Gastroesophageal sphincter (tissue), 3 donors: ENCODE data around the gene DIP2C.

Experiments used
- CTCF ChIP-seq, 4 experiments: fragments of 200-600 bp in 2 of 4; fragments of 450-650 bp in 2 of 4; sonication (generic) in 1 of 4; IDR thresholded peaks; one replicate each; pipeline ENCODE4 v1.5.1; 2017 to 2019; ENCODE audit warnings: antibody characterized with exemption in 4 of 4, mild to moderate bottlenecking in 2 of 4, moderate library complexity in 2 of 4
- EP300 ChIP-seq: sonication (generic); formaldehyde crosslinking; IDR thresholded peaks from one replicate; pipeline ENCODE4 v1.6.1; 2017; ENCODE audit warnings: antibody characterized with exemption, mild to moderate bottlenecking
- POLR2A ChIP-seq, 2 donors: fragments of 450-650 bp; IDR thresholded peaks; one replicate each; pipeline ENCODE4 v1.6.1; 2017; ENCODE audit warnings: antibody characterized with exemption in 2 of 2, mild to moderate bottlenecking in 2 of 2, moderate library complexity in 1 of 2
- POLR2AphosphoS5 ChIP-seq: sonication (generic); formaldehyde crosslinking; IDR thresholded peaks from one replicate; pipeline ENCODE4 v1.6.1; 2017; ENCODE audit warnings: antibody characterized with exemption

- TF ChIP-seq POLR2A (IDR thresholded peaks at IDR 0.05) (no peak), CTCF (IDR thresholded peaks at IDR 0.05) (no peak), POLR2AphosphoS5 (no peak), EP300 (no peak)
These were observed 91.5 kb downstream of the DIP2C start for GRCh38 chr10:597976-598375.
